CD8-positive, alpha-beta memory T cell (primary cell): ENCODE measurements around the gene C1QTNF8. TPM values are rescaled to one million over a fixed set of nuclear protein-coding genes. Genes with fewer than 3 reads are reported as not detected.

Experiments
- CTCF ChIA-PET: fragments of 350-600 bp; sonication (Branson Sonifier 250); formaldehyde crosslinking; loops from one replicate; lab custom pipeline; 2021; ENCODE audit warnings: antibody characterized with exemption; lab: Charles Lee
- POLR2A ChIA-PET: fragments of 350-600 bp; sonication (Branson Sonifier 250); formaldehyde crosslinking; loops from one replicate; lab custom pipeline; 2021; ENCODE audit warnings: antibody characterized with exemption; lab: Charles Lee
- DNase-seq, 5 donors: peaks; one replicate each; pipeline versions ENCODE4 v3.0.0 to v3.0.0-alpha.2; 2020 to 2022; ENCODE audit warnings: mixed read lengths in 1 of 5
- H3K27ac ChIP-seq: one replicate; pipeline ENCODE4 v1.7.0; 2013; ENCODE audit warnings: low read depth, mild to moderate bottlenecking, low read length, moderate library complexity
- H3K27me3 ChIP-seq: 2 replicates; pipeline ENCODE4 v1.7.0; 2013; ENCODE audit warnings: low read length, mild to moderate bottlenecking; ENCODE audit not compliant: insufficient read depth, poor library complexity, severe bottlenecking
- H3K36me3 ChIP-seq: 2 replicates; pipeline ENCODE4 v1.7.0; 2013; ENCODE audit warnings: mild to moderate bottlenecking, low read length, moderate library complexity; ENCODE audit not compliant: insufficient read depth
- H3K4me1 ChIP-seq: 2 replicates; pipeline ENCODE4 v1.7.0; 2013; ENCODE audit warnings: mild to moderate bottlenecking, low read length, moderate library complexity; ENCODE audit not compliant: insufficient read depth
- H3K4me3 ChIP-seq: 2 replicates; pipeline ENCODE4 v1.7.0; 2013; ENCODE audit warnings: mild to moderate bottlenecking, low read length
- H3K9me3 ChIP-seq: 2 replicates; pipeline ENCODE4 v1.7.0; 2013; ENCODE audit warnings: mild to moderate bottlenecking, low read length
- H3K27ac Mint-ChIP-seq, 8 donors: one replicate each; pipeline ENCODE4 v1.8.0; 2020 to 2021; ENCODE audit warnings: mixed read lengths in 8 of 8, mild to moderate bottlenecking in 6 of 8, inconsistent platforms in 3 of 8, moderate library complexity in 3 of 8
- H3K27me3 Mint-ChIP-seq, 2 donors: one replicate each; pipeline ENCODE4 v1.8.0; 2020 to 2021; ENCODE audit warnings: mixed read lengths in 2 of 2, mild to moderate bottlenecking in 1 of 2, moderate library complexity in 1 of 2
- H3K36me3 Mint-ChIP-seq, 3 donors: one replicate each; pipeline ENCODE4 v1.8.0; 2020 to 2021; ENCODE audit warnings: mixed read lengths in 3 of 3, inconsistent platforms in 1 of 3, mild to moderate bottlenecking in 1 of 3
- H3K4me1 Mint-ChIP-seq, 3 donors: one replicate each; pipeline ENCODE4 v1.8.0; 2020 to 2021; ENCODE audit warnings: mixed read lengths in 3 of 3, inconsistent platforms in 1 of 3, mild to moderate bottlenecking in 1 of 3
- H3K4me3 Mint-ChIP-seq, 7 donors: one replicate each; pipeline ENCODE4 v1.8.0; 2020 to 2021; ENCODE audit warnings: mixed read lengths in 7 of 7, mild to moderate bottlenecking in 6 of 7, moderate library complexity in 4 of 7, inconsistent platforms in 2 of 7
- H3K9me3 Mint-ChIP-seq, 5 donors: one replicate each; pipeline ENCODE4 v1.8.0; 2020 to 2022; ENCODE audit warnings: mixed read lengths in 5 of 5, mild to moderate bottlenecking in 3 of 5, moderate library complexity in 2 of 5, inconsistent platforms in 1 of 5
- polyA plus RNA-seq: library from polyadenylated mRNA; unstranded; fragments of 300-500 nt; fragmentation: Illumina TruSeq; gene quantifications from one replicate; pipeline ENCODE4 v1.2.3, GENCODE V29; 2021
- total RNA-seq, 2 experiments: library from RNA; stranded (reverse); gene quantifications; one replicate each; pipeline ENCODE4 v1.2.3, GENCODE V29; 2021

Gene C1QTNF8
- total and polyA plus RNA-seq, 3 experiments from 2014 or later, result not detected

GRCh38 chr16:1140582-1141162 lies 44.6 kb upstream of the C1QTNF8 start:
- Mint-ChIP-seq H3K27me3 (peaks cover 3 to 8% of the 10 kb centered on the region in 2 donors), H3K4me1 (no peaks in the 10 kb centered on the region), H3K27ac (no peak overlapping the region), H3K9me3 (no peaks in the 10 kb centered on the region), H3K4me3 (no peak overlapping the region), H3K36me3 (no peaks in the 10 kb centered on the region)
- H3K9me3 ChIP-seq, result no peaks in the 10 kb centered on the region
- ChIA-PET CTCF (no interaction called here), POLR2A (no interaction called here)
- no peaks in the 10 kb centered on the region for H3K36me3 ChIP-seq
- no peak for DNase-seq
- H3K4me1 ChIP-seq, result no peaks in the 10 kb centered on the region
- H3K27me3 ChIP-seq, result no peaks in the 10 kb centered on the region
- H3K4me3 ChIP-seq, result no peak overlapping the region
- no peak overlapping the region for H3K27ac ChIP-seq

- Histone ChIP-seq H3K36me3 (no peaks in the 10 kb centered on the region), H3K4me3 (no peak overlapping the region), H3K4me1 (no peaks in the 10 kb centered on the region), H3K9me3 (no peaks in the 10 kb centered on the region), H3K27me3 (no peaks in the 10 kb centered on the region), H3K27ac (no peak overlapping the region)
- H3K36me3 Mint-ChIP-seq, result no peaks in the 10 kb centered on the region
- no peaks in the 10 kb centered on the region for H3K9me3 Mint-ChIP-seq
- DNase-seq, result no peak
- H3K4me1 Mint-ChIP-seq, result no peaks in the 10 kb centered on the region
- no peak overlapping the region for H3K4me3 Mint-ChIP-seq
- POLR2A ChIA-PET, result no interaction called here
- H3K27ac Mint-ChIP-seq, result no peak overlapping the region
- peaks cover 1 to 3% of the 10 kb centered on the region in 2 donors for H3K27me3 Mint-ChIP-seq
- CTCF ChIA-PET, result no interaction called here
Measured at GRCh38 chr16:1137604-1138003, 41.6 kb upstream of the C1QTNF8 start.

- Mint-ChIP-seq H3K4me1 (no peaks in the 10 kb centered on the region), H3K27me3 (peaks cover 0 to 1% of the 10 kb centered on the region in 2 donors), H3K4me3 (peak overlapping the region in 1 of 7 donors; percentile 23), H3K9me3 (no peaks in the 10 kb centered on the region), H3K36me3 (no peaks in the 10 kb centered on the region), H3K27ac (no peak overlapping the region)
- H3K9me3 ChIP-seq, result no peaks in the 10 kb centered on the region
- H3K36me3 ChIP-seq, result no peaks in the 10 kb centered on the region
- H3K27ac ChIP-seq, result no peak overlapping the region
- POLR2A ChIA-PET, result no interaction called here
- CTCF ChIA-PET, result interaction anchor here (0.7 kb wide), 1 partner anchor 25 kb away, joined by 3 read pairs; no protein-coding TSS in a partner anchor
- H3K4me1 ChIP-seq, result no peaks in the 10 kb centered on the region
- no peaks in the 10 kb centered on the region for H3K27me3 ChIP-seq
- no peak overlapping the region for H3K4me3 ChIP-seq
- no peak for DNase-seq
Measured at GRCh38 chr16:1135459-1135825, 39.4 kb upstream of the C1QTNF8 start.

- no peaks in the 10 kb centered on the region for H3K36me3 ChIP-seq
- no peak overlapping the region for H3K4me3 ChIP-seq
- H3K27me3 ChIP-seq, result no peaks in the 10 kb centered on the region
- no peaks in the 10 kb centered on the region for H3K4me1 ChIP-seq
- no peaks in the 10 kb centered on the region for H3K27me3 Mint-ChIP-seq
- no peaks in the 10 kb centered on the region for H3K9me3 ChIP-seq
- H3K4me3 Mint-ChIP-seq, result peak overlapping the region in 1 of 7 donors; percentile 23
- ChIA-PET POLR2A (no interaction called here), CTCF (no interaction called here)
- H3K27ac Mint-ChIP-seq, result no peak overlapping the region
- H3K4me1 Mint-ChIP-seq, result no peaks in the 10 kb centered on the region
- DNase-seq, result no peak
- no peaks in the 10 kb centered on the region for H3K9me3 Mint-ChIP-seq
- H3K36me3 Mint-ChIP-seq, result no peaks in the 10 kb centered on the region
- H3K27ac ChIP-seq, result no peak overlapping the region
Measured at GRCh38 chr16:1134776-1135458, 38.9 kb upstream of the C1QTNF8 start.

- Histone ChIP-seq H3K27me3 (no peaks in the 10 kb centered on the region), H3K9me3 (no peaks in the 10 kb centered on the region), H3K4me1 (no peaks in the 10 kb centered on the region), H3K36me3 (no peaks in the 10 kb centered on the region), H3K27ac (no peak overlapping the region), H3K4me3 (no peak overlapping the region)
- ChIA-PET CTCF (no interaction called here), POLR2A (no interaction called here)
- no peak overlapping the region for H3K4me3 Mint-ChIP-seq
- H3K27ac Mint-ChIP-seq, result peak overlapping the region in 1 of 8 donors; percentile 47
- DNase-seq, result no peak
- H3K9me3 Mint-ChIP-seq, result no peaks in the 10 kb centered on the region
- no peaks in the 10 kb centered on the region for H3K4me1 Mint-ChIP-seq
- no peaks in the 10 kb centered on the region for H3K27me3 Mint-ChIP-seq
- H3K36me3 Mint-ChIP-seq, result no peaks in the 10 kb centered on the region
Measured at GRCh38 chr16:1133810-1134520, 37.9 kb upstream of the C1QTNF8 start.

DNA sequence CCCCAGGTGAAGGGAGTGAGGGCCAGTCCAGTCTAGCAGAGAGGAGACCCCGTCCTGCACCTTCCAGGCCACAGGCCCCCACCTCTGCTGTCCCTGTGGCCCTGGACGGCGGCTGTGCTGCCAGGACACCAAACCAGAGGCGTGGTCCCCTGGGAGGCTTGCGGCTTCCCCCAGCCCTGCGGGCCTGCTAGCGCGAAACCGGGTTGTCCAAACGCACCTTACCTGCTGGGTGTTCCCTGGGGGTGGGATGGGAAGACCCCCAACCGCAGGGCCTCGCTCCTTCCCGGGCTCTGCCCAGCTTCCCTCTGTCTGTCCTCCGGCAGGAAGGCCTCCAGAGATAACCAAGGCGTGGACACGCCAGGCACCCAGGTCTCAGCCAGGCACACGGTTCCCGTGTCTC lies 37.2 kb upstream of the C1QTNF8 start:
- no peak overlapping the region for H3K4me3 Mint-ChIP-seq
- H3K4me1 Mint-ChIP-seq, result no peaks in the 10 kb centered on the region
- Histone ChIP-seq H3K27ac (no peak overlapping the region), H3K4me1 (no peaks in the 10 kb centered on the region), H3K27me3 (no peaks in the 10 kb centered on the region), H3K9me3 (no peaks in the 10 kb centered on the region), H3K36me3 (no peaks in the 10 kb centered on the region), H3K4me3 (no peak overlapping the region)
- no peaks in the 10 kb centered on the region for H3K27me3 Mint-ChIP-seq
- H3K9me3 Mint-ChIP-seq, result no peaks in the 10 kb centered on the region
- H3K27ac Mint-ChIP-seq, result no peak overlapping the region
- CTCF ChIA-PET, result no interaction called here
- POLR2A ChIA-PET, result no interaction called here
- DNase-seq, result no peak
- H3K36me3 Mint-ChIP-seq, result no peaks in the 10 kb centered on the region

GRCh38 chr16:1132431-1132830 lies 36.4 kb upstream of the C1QTNF8 start:
- CTCF ChIA-PET, result no interaction called here
- Histone ChIP-seq H3K27me3 (no peaks in the 10 kb centered on the region), H3K4me3 (no peak overlapping the region), H3K27ac (no peak overlapping the region), H3K36me3 (no peaks in the 10 kb centered on the region), H3K4me1 (no peaks in the 10 kb centered on the region), H3K9me3 (no peaks in the 10 kb centered on the region)
- POLR2A ChIA-PET, result no interaction called here
- Mint-ChIP-seq H3K27me3 (no peaks in the 10 kb centered on the region), H3K9me3 (no peaks in the 10 kb centered on the region), H3K4me1 (no peaks in the 10 kb centered on the region), H3K36me3 (no peaks in the 10 kb centered on the region), H3K27ac (no peak overlapping the region), H3K4me3 (no peak overlapping the region)
- DNase-seq, result no peak

GRCh38 chr16:1131378-1131994 lies 35.4 kb upstream of the C1QTNF8 start:
- Mint-ChIP-seq H3K27ac (no peak overlapping the region), H3K4me3 (no peak overlapping the region), H3K36me3 (no peaks in the 10 kb centered on the region), H3K4me1 (no peaks in the 10 kb centered on the region), H3K9me3 (no peaks in the 10 kb centered on the region), H3K27me3 (no peaks in the 10 kb centered on the region)
- Histone ChIP-seq H3K27me3 (no peaks in the 10 kb centered on the region), H3K4me1 (no peaks in the 10 kb centered on the region), H3K9me3 (no peaks in the 10 kb centered on the region), H3K27ac (no peak overlapping the region), H3K36me3 (no peaks in the 10 kb centered on the region), H3K4me3 (no peak overlapping the region)
- DNase-seq, result no peak
- CTCF ChIA-PET, result no interaction called here
- POLR2A ChIA-PET, result no interaction called here
